Superior temporal gyrus (tissue), 1 donor: Measurements from ENCODE around the gene PPP1R36.
A peak's percentile ranks its signal among the peaks of the same experiment; 100 is the strongest.
"Not testable (repeated sequence)": the region's sequence is repeated elsewhere in the genome, so short reads cannot be mapped to it uniquely, and the experiment has no call there.

Experiments used
- DNase-seq: peaks from one replicate; pipeline ENCODE4 v3.0.0-alpha.2; 2016; ENCODE audit errors: extremely low spot score

Gene PPP1R36

DNA sequence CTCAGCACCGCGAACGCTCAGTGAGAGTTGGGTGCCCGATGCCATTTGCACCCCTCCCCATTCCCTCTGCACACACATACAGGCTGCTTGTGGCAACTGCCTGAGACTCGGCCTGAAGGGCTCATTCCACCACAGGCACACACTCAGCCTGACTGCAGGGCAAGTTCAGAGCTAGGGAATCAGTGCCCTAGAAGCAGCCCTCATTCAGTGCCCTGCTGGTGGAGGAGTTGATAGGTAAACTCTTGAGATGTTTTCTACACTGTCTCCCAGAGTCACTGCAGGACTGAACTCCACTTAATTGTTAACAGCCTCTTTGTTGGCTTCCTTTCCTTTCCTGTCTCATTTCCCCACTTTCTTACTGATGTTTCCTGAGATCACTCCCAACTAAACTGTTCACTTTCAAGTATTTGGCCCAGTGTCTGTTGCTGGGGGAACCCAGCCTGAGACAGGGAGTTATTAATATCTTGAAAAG is 16.9 kb downstream of the PPP1R36 start:
- DNase-seq: peak; percentile 53

DNA sequence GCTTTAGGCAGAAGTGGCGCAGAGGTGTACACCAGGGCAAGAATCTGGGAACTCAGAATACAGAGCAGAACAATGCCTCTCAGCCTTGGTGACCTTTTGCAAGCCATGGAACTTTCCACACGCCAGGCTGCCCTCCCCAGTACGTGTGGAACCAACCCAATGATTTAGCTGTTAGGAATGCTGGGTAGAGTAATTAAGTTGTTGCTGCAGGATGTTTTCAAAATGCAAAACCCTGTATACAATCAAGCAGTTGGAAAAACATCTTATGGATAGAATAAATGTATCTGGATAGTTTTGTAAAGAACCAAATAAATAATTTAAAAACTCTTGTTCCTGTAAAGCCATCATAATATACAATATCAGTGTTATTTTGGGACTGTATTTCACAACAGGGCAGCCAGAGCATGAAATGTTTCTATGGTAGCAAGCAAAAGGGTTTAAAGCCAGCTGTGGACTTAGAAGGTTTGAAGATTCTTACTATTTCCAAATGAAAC is 19.4 kb downstream of the PPP1R36 start:
- DNase-seq: peak; percentile 85

DNA sequence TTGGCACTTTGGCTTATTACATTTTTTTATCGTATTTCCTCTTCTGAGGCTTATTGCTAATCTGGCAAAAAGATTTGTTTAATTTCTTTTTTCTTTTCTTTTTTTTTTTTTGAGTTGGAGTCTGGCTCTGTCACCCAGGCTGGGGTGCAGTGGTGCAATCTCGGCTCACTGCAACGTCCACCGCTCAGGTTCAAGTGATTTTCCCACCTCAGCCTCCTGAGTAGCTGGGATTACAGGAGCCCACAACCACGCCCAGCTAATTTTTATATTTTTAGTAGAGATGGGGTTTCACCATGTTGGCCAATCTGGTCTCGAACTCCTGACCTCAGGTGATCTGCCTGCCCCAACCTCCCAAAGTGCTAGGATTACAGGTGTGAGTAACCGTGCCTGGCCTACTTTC is 19.9 kb downstream of the PPP1R36 start:
- not testable (repeated sequence) for DNase-seq

DNA sequence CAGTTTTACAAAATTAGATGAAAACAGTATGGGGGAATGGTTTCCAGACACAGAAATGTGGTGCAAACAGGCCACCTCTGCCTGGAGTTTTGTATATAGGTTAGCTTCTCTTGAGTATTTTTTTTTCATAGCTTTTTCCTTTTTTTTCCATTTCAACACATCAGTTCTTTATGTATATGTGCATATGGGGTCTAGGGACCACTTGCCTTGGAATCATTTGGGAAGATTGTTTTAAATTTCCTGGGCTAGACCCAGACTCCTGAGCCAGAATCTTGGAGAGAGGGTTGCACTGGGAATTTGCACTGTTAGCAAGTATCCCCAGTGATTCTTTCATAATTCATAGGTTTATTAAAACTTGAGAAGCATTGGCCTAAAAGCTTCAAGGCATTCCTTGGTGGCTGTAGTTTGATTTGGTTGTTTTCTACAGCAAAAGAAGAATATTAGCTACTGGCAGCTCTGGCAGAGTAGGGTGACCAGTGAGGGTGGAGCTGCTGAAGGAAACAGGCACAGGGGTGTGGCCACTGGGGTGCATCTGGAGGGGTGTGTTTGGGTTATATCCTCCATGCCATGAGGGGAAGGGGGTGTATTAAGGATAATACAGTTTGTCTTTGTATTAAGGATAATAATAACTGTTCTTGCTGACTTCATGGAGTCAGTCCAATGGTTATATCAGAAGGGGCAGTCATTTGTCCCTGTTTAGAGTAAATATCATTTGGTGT is 22.8 kb downstream of the PPP1R36 start:
- no peak for DNase-seq

DNA sequence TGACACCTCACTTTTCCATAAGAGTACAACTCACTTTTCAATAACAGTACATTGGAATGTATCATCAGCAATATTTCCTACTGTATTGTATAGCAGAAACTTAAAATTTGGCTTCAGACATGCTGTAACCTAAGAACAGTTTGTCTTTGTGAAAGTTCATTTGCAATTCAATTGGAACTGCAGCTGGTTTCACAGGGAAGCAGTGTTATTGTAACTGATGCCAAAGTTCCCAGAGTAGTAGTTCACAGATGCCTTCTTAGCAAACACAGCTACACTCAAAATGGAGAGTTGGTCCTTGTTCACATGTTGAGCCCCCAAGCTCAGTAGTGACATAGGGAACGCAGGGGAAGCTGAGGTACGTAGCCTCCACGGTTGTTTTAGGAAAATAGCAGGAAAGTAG is 23.3 kb downstream of the PPP1R36 start:
- DNase-seq: peak; percentile 97

DNA sequence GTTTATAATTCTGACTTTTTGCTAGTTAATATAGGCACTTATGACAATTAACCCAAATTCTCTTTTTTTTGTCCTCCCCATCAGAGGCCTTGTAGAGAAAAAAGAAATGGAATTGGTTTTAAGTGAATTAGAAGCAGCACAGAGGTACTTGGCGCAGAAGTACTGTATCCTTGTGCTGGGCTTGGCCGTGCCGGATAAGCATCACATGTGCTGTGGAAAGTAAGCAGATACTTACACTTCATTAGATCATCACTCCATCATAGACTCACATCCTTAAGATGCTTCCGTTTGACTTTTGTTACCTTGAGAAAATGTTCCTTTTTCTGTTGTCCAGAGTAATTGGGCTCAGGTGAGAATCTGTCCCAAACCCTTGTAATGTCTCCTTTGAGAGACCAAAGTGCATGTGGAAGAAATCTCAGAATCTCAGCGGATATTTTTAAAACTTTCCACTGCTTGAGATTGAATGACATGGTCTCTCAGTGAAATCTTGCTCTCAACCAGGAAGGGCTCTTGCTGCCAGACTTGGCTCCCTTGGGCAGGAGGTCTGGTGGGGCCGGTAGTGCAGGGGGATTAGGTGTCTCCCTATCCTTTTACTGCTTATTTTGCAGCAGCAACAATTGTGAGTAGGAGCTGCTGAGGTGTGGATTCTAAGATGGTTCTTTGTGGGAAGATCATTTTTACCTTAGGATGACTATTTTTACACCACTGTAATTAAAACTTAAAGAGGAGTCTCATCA is 24.8 kb downstream of the PPP1R36 start:
- DNase-seq: peak; percentile 20

DNA sequence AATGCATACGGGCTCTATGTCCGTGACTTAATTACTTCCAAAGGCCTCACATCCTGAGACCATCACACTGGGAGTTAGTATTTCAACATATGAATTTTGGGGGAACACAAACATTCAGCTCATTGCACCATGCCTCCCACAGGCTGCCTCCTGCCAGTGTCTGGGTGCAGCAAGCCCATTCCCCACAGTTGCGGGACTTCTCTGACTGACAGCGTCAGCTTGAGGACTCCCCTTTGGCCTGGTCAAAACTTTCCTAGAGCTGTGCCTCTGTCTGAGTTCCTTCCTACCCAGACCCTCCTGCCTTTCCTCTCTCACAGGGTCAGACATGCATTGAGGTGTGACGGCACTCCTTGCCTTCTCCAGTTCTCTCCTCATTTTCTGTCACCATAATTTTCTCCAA is 27.4 kb downstream of the PPP1R36 start:
- no peak for DNase-seq

DNA sequence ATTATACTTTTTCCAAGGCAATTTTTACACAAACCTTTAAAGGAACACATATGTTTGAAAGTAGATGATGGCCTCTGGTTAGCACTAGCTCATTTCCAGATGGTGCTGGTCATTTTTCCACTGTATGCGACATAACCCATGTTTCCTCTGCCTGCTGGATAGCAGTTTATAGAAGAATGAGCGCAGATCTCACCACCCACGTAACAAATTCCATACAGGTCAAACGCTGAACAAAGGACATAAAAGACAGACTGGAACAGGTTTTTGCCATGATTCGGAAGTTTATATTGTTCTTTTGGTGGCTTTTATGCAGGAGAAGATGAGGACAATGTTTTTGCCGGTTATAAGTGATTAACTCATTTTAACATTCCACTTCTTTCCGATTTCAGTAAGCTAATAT is 30.7 kb downstream of the PPP1R36 start:
- DNase-seq: no peak

DNA sequence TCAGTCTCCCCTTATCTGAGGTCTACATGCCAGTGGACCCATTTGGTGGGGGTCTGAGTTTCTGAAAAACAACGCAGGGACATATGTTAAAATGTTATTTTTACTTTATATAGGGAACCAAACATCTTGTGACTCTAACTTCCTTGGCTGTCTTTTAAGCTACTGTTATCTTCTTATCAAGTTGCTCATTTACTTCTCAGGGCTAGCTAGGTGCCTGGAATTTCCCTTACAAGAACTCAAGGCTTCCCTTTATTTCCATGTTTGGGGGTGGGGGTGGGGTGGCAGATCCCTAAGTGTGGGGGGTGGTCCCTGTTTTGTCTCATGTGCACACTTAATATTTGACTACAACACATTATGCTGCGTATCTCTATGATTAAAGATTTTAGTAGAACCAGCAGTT is 31.6 kb downstream of the PPP1R36 start:
- no peak for DNase-seq

DNA sequence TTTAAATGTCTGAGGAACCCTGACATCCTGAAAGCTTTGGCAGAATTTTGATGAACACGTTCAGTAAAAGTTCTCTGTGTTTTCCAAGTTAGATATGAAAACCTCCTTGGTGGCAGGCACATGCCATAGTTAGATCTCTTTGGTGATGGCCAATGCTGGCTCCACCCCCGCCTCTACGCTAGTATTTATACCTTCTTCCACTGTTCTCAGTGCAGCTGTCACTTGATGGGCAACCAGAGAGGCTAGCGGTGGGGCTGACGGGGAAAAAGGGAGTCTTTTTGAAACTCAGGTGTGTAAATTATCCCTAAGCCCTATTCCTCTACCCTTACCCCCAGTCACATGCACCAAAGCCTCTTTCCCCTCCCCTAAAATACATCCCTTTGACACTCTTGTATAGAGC is 32.1 kb downstream of the PPP1R36 start:
- no peak for DNase-seq

DNA sequence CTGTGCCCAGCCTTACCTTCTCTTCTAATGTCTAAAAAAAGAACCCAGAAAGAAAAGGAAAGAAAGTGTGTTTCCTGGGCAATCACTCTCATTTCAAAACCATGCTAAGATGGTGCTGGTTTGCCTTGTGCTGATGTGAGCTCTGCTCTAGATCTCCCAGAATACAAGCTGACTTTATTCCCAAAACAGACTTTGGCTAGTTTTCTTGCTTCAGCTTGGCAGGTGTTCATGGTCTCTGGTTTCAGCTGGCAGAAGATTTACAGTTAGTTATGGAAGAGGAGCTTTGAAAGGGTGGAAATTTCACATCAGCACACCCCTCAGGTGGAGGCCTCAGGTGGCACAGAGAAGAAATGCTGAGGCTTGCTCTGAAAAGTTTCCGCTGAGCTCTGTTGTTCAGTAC is 34.4 kb downstream of the PPP1R36 start:
- peak; percentile 31 for DNase-seq

DNA sequence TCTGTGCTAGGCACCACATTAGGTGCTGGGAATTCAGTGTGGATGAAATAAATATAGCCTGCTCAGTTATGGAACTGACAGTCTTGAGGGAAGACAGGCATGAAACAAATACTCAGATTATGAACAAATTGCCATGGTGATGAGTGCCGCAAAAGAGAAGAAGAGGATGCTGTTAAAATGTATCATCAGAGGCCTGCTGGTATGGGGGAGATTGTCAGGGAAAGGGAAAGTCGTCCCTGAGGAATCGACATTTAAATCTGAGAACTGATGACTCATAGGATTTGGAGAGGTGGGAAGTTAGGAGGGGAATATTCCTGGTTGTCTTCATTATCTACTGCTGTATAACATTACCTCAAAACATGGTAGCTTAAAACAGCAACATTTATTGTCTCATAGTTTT is 42.0 kb downstream of the PPP1R36 start:
- no peak for DNase-seq

DNA sequence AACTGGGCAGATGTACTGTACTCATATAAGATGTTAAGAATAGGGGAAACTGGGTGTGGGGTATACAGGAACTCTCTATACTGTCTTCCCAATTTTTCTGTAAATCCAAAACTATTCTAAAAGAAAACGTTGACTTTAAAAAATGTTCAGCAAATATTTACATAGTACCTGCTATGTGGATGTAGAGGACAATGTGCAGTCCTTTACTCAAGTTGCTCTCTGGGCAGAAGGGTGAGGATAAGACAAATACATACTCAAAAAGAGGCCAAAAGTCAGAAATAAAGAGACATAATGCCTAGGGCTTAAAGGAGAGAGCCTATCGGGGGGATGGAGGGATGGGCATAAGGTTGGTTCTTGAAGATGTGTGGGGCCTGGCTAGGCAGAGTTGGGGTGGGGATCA is 44.7 kb downstream of the PPP1R36 start:
- DNase-seq: no peak

DNA sequence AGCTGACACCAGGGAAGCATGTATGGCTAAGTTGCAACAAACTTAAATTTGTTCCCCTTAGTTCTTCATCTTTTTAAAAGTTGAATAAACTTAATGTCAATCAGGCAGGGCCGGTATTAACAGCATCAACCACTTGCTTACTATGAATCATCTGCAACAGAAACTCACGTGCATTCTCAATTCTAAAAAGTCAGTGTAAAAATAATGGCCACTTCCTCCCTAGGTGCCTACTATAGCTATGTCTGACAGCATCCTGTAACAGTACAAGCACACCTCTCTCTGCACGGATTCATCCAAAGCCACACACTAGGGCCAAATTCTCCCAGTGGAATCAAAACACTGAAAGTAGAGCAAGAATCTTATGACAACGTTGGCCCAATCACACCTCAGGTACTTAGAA is 48.6 kb downstream of the PPP1R36 start:
- DNase-seq: no peak

DNA sequence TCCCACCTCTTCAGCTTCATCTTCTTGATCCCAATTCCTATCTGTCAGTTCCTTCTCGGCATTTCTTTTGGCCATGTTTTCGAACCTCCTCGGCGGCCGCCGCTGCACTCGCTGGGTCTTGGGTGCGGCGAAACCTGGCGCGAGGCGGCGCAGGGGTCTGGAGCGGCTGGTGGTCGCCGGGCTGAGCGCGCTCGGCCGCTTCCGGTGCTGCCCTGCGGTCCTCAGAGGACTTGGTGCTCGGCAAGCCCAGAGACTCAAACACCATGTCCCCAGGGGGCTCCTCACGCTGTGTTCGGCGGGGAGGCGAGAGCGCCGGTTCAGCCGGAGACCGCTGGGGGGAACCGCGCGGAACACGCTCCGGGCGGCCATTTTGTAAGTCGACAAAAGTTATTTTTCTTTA is 51.8 kb downstream of the PPP1R36 start:
- no peak for DNase-seq

DNA sequence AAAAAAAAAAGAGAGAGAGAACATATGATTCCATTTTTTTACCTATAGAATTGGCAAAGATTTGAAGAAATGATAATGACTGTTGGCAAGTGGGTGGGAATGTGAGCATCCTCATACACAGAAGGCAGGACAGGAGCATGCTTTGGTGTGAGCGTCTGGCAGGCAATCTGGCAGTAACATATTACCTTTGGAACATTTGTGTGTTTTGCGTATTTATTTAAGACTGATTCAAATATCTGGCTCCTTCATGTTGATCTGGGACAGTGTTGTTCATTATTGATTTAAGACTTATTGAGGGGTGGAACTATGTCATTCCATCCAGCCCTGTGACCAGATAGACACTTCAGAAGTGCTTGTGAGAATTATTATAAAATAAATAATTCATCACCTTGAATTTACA is 53.1 kb downstream of the PPP1R36 start:
- DNase-seq: no peak

DNA sequence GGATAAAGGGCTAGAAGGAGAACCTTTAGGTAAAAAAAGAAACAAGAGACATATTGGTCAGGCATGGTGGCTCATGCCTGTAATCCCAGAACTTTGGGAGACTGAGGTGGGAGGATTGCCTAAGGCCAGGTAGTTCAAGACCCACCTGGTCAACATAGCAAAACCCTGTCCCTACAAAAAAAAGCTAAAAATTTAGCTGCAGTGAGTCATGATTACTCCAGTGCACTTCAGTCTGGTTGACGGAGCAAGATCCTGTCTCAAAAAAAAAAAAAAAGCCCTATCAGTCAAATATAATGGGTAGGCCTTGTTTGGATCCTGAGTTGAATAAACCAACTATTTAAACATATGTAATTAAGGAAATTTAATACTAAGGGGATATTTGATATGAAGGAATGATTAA is 54.2 kb downstream of the PPP1R36 start:
- DNase-seq: no peak

DNA sequence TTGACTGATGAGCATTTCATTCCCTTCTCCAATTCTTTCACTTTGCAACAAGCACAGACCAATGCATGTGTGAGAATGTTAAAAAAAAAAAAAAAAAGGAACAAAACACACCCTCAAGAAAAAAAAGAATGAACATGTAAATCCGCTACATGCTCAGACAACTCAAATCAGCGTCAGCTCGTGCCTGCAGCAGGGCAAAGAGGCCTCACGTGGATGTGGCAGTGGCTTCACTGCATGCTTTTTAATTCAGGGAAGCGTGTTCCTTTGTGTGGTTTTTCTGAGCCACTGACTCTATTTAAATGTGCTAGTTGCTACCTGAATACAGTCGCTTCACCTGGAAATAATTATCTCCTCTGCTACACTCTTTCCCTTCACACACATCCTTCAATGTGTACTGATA is 55.1 kb downstream of the PPP1R36 start:
- DNase-seq: no peak

DNA sequence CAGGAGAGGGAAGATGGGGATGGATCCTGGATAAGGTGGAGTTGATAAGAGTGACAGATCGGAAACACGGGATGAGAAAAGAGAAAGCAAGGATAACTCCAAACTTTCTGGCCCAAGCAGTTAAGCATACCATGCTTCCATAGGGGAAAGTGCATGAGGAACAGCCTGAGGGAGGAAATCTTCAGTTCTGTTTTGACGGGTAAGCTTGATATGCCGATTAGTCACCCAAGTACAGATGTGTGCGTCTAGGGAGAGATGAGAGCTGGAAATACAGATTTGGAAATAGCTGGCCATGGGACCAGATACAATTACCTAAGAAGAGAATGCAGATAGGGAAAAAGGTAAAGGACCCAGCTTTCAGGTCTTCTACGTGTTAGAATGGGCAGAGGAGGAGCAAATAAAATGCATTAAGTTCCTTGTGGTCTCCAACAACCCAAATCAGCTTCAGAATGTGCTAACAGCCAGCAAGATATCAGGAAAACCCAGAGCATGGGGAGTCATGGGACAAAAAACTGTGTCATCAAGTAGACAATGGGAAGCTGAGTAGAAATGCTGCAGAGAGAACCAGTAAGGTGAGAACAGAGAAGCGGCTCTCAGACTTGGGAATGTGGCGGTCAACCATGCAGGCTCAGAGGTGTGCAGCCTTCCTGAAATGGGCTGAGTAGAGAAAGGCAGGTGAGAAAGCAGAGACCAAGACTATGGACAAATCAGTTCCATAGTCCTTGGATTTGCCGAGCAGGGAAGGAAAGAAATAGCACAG is 56.3 kb downstream of the PPP1R36 start:
- no peak for DNase-seq

DNA sequence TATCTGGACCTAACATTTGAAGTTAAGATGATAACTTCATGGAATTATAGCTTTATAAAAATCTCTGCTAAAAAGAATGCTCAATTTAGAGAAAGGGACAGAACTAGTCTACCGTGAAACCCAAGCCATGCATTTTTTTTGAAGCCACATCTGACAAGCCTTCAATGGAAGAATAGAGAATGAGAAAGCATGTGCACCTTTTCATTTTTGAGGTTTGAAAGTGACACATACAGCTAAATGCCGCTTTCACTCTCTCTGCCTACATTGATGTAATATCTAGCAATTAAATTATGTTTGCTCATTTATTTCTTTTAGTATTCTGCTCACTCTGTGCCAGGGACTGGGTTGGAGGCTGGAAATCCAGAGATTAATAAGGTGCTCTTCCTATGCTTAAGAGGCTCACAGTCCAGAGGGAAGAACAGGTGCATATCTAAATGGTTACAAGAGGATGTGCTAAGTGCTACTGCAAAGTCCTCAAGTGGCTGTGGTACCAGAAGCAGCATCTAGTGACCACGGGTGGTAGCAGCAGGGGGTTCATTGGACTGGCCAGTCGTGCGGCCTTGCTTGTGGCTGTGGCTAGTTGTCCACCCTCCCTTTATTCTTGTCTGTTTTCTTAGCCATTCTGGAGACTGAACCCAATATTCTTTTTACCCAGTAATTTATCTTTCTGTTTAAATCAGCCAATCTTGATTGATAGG is 60.4 kb downstream of the PPP1R36 start:
- no peak for DNase-seq

DNA sequence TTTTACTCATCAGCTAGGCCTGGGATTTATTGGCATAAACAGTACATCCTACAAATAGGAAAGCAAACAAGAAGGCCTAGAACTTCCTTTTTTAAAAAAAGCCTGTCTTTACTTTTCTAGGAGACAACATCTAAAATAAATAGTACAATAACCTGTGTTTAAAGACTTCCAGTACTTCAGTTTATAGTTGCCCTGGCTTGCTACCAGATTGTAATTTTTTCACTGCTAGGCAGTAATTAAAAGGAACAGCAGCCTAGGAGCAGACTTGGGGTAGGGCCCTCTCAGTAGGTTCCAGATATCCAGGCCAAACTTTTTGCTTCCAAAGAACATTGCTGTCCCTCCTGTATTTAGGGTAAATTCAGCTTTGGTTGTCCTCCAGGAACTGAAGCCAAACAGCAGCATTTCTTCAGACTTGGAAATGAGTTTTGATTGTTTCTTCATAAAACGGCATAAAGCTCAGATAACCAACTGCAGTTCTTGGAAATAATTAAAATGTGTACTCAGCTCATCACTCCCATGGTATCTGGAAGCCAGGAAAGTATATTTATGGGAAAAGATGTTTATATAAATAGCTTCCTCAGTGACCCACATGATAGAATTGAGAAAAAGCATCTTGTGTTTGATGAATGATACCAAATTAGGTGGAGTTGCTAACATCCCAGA is 61.7 kb downstream of the PPP1R36 start:
- no peak for DNase-seq
